PC-9 (cell line): Measurements from ENCODE around the gene DNAAF1. TPM values are rescaled to one million over a fixed set of nuclear protein-coding genes. Genes with fewer than 3 reads are reported as not detected.
"Not testable (repeated sequence)": the region's sequence is repeated elsewhere in the genome, so short reads cannot be mapped to it uniquely, and the experiment has no call there.

Experiments
- BruUV-seq: library from RNA; stranded (reverse); fragments of 400-500 nt; replicated peaks from 2 replicates; lab custom pipeline; 2021; lab: Mats Ljungman, UMichigan
- CTCF ChIA-PET: fragments of 300-600 bp; sonication (Branson Sonifier 250); formaldehyde crosslinking; loops from one replicate; lab custom pipeline; 2022; ENCODE audit warnings: antibody characterized with exemption; lab: Charles Lee
- POLR2A ChIA-PET: fragments of 300-600 bp; sonication (Branson Sonifier 250); formaldehyde crosslinking; loops from one replicate; lab custom pipeline; 2022; ENCODE audit warnings: antibody characterized with exemption; ENCODE audit not compliant: unreplicated experiment; lab: Charles Lee
- DNase-seq, 2 experiments: peaks; one replicate each; pipeline versions ENCODE4 v3.0.0 to v3.0.0-alpha.2; 2015 to 2022; ENCODE audit warnings: mixed read lengths in 1 of 2
- H2AFZ ChIP-seq: fragments of 200-600 bp; sonication (generic); 2 replicates; pipeline ENCODE4 v1.8.1; 2017; ENCODE audit warnings: antibody characterized with exemption
- H3F3A ChIP-seq: fragments of 200-600 bp; sonication (generic); 2 replicates; pipeline ENCODE4 v1.8.1; 2017; ENCODE audit warnings: antibody characterized with exemption, mild to moderate bottlenecking, low read depth; ENCODE audit not compliant: insufficient read depth
- H3K27ac ChIP-seq: fragments of 200-600 bp; sonication (generic); 2 replicates; pipeline ENCODE4 v1.6.1; 2016; ENCODE audit warnings: mixed run types
- H3K27me3 ChIP-seq: fragments of 200-600 bp; sonication (generic); 2 replicates; pipeline ENCODE4 v1.6.1; 2016; ENCODE audit warnings: low read depth, mixed run types; ENCODE audit not compliant: insufficient read depth
- H3K36me3 ChIP-seq: fragments of 200-600 bp; sonication (generic); 2 replicates; pipeline ENCODE4 v1.6.1; 2016; ENCODE audit warnings: low read depth, mixed run types
- H3K4me1 ChIP-seq: fragments of 200-600 bp; sonication (generic); replicated peaks from 2 replicates; pipeline ENCODE4 v1.6.1; 2016; ENCODE audit warnings: mixed run types; ENCODE audit not compliant: insufficient read depth
- H3K4me2 ChIP-seq: fragments of 200-600 bp; sonication (generic); 2 replicates; pipeline ENCODE4 v1.6.1; 2017; ENCODE audit warnings: mixed run types
- H3K4me3 ChIP-seq: fragments of 200-600 bp; sonication (generic); 2 replicates; pipeline ENCODE4 v1.6.1; 2016; ENCODE audit warnings: mixed run types
- H3K79me2 ChIP-seq: fragments of 200-600 bp; sonication (generic); 2 replicates; pipeline ENCODE4 v1.6.1; 2017; ENCODE audit warnings: low read depth, mixed run types
- H3K9me2 ChIP-seq: fragments of 200-600 bp; sonication (generic); 2 replicates; pipeline ENCODE4 v1.8.1; 2017; ENCODE audit warnings: mild to moderate bottlenecking; ENCODE audit not compliant: insufficient read depth
- H3K9me3 ChIP-seq: fragments of 200-600 bp; sonication (generic); 2 replicates; pipeline ENCODE4 v1.8.1; 2016; ENCODE audit warnings: low read depth; ENCODE audit not compliant: insufficient read depth
- H4K20me1 ChIP-seq: fragments of 200-600 bp; sonication (generic); 2 replicates; pipeline ENCODE4 v1.8.1; 2017; ENCODE audit not compliant: insufficient read depth
- EZH2 ChIP-seq: fragments of 200-600 bp; sonication (generic); IDR thresholded peaks from 2 replicates; pipeline ENCODE4 v1.8.0; 2017; ENCODE audit warnings: antibody characterized with exemption, low read depth
- intact Hi-C: fragments of 100-400 bp; cut with micrococcal nuclease; formaldehyde crosslinking; loops from one replicate; pipeline ENCODE4 v1.10.0; 2022; ENCODE audit not compliant: unreplicated experiment
- total RNA-seq: library from RNA; stranded (reverse); gene quantifications from 2 replicates; pipeline ENCODE4 v1.2.3, GENCODE V29; 2021
- TF ChIP-seq, protein P1 (sequence below): fragments of 200-600 bp; sonication (generic); conservative IDR thresholded peaks from 2 replicates; pipeline ENCODE4 v1.6.1; 2017; ENCODE audit warnings: mixed run types, antibody characterized with exemption, mild to moderate bottlenecking, moderate library complexity

DNAAF1 gene
- total RNA-seq, 1 experiment from 2014 or later: 1.2 TPM

DNA sequence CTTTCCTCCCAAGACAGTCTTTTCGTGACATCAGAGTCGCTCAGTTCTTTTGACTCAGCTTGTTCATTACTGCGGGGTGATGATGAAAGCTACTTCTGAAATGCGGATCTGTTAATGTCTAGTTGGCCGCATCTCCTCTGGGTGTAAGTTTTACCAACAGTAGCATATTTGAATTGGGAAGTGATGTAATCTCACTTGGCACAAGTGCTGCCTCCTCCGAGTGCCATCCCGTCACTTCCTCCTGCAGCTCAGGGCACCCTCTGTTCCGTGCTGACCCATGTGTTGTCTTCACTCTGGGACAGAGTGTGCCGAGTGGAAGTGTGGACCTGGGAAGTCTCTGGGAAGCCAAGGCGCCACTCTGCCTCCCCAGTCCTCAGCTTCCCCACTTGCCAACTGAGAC, 54.8 kb downstream of the DNAAF1 start:
- Histone ChIP-seq H3K4me3 (no peak overlapping the region), H3K4me2 (no peak overlapping the region), H3K36me3 (no peaks in the 10 kb centered on the region), H3K27ac (no peak overlapping the region), H3K27me3 (no peaks in the 10 kb centered on the region), H3K9me2 (no peaks in the 10 kb centered on the region), H3K79me2 (no peaks in the 10 kb centered on the region), H3F3A (no peaks in the 10 kb centered on the region), H2AFZ (no peak overlapping the region), H4K20me1 (no peaks in the 10 kb centered on the region), H3K9me3 (no peaks in the 10 kb centered on the region), H3K4me1 (peaks cover under 1% of the 10 kb centered on the region; the same call in 1 of the 2 replicates)
- CTCF ChIA-PET: no interaction called here
- POLR2A ChIA-PET: no interaction called here
- intact Hi-C loops: no loop called here
- no peak for DNase-seq
- BruUV-seq: no TSS peak
- no peak for TF ChIP-seq EZH2
- TF ChIP-seq, protein P1, sequence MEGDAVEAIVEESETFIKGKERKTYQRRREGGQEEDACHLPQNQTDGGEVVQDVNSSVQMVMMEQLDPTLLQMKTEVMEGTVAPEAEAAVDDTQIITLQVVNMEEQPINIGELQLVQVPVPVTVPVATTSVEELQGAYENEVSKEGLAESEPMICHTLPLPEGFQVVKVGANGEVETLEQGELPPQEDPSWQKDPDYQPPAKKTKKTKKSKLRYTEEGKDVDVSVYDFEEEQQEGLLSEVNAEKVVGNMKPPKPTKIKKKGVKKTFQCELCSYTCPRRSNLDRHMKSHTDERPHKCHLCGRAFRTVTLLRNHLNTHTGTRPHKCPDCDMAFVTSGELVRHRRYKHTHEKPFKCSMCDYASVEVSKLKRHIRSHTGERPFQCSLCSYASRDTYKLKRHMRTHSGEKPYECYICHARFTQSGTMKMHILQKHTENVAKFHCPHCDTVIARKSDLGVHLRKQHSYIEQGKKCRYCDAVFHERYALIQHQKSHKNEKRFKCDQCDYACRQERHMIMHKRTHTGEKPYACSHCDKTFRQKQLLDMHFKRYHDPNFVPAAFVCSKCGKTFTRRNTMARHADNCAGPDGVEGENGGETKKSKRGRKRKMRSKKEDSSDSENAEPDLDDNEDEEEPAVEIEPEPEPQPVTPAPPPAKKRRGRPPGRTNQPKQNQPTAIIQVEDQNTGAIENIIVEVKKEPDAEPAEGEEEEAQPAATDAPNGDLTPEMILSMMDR: no peak

DNA sequence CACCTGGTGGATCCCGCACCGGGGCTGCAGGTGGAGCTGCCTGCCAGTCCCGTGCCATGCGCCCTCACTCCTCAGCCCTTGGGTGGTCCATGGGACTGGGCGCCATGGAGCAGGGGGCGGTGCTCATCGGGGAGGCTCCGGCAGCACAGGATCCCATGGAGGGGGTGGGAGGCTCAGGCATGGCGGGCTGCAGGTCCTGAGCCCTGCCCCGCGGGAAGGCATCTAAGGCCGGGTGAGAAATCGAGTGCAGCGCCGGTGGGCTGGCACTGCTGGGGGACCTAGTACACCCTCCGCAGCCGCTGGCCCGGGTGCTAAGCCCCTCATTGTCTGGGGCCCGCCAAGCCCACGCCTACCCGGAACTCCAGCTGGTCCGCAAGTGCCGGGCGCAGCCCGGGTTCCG, 59.4 kb downstream of the DNAAF1 start:
- CTCF ChIA-PET: interaction anchor here (0.6 kb wide), 1 partner anchor 16 kb away, joined by 4 read pairs; no protein-coding TSS in a partner anchor
- H2AFZ ChIP-seq, H3K9me2 ChIP-seq, H3F3A ChIP-seq, H3K27ac ChIP-seq, intact Hi-C loops, H4K20me1 ChIP-seq, H3K27me3 ChIP-seq, H3K4me3 ChIP-seq, H3K4me1 ChIP-seq, H3K79me2 ChIP-seq, POLR2A ChIA-PET, H3K4me2 ChIP-seq, BruUV-seq, H3K36me3 ChIP-seq, H3K9me3 ChIP-seq, DNase-seq: not testable (repeated sequence)

DNA sequence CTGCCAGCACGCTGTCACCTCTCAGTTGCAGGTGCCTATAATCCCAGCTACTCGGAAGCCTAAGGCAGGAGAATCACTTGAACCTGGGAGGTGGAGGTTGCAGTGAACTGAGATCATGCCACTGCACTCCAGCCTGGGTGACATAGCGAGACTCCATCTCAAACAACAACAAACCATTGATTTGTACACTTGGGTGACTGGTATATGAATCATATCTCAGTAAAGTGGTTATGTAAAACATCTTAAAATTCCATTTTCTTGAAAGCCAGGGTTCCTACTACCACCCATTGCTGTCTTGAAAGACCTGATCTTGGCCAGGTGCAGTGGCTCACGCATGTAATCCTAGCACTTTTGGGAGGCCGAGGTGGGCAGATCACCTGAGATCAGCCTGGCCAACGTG, 60.0 kb downstream of the DNAAF1 start:
- BruUV-seq, H3K9me3 ChIP-seq, intact Hi-C loops, CTCF ChIA-PET, H4K20me1 ChIP-seq, H3K79me2 ChIP-seq, POLR2A ChIA-PET, H3K27ac ChIP-seq, H3F3A ChIP-seq, H3K27me3 ChIP-seq, H2AFZ ChIP-seq, H3K4me3 ChIP-seq, H3K36me3 ChIP-seq, H3K4me2 ChIP-seq, H3K4me1 ChIP-seq, H3K9me2 ChIP-seq: not testable (repeated sequence)
- peak in 1 of 2 experiments; percentile 56 for DNase-seq

DNA sequence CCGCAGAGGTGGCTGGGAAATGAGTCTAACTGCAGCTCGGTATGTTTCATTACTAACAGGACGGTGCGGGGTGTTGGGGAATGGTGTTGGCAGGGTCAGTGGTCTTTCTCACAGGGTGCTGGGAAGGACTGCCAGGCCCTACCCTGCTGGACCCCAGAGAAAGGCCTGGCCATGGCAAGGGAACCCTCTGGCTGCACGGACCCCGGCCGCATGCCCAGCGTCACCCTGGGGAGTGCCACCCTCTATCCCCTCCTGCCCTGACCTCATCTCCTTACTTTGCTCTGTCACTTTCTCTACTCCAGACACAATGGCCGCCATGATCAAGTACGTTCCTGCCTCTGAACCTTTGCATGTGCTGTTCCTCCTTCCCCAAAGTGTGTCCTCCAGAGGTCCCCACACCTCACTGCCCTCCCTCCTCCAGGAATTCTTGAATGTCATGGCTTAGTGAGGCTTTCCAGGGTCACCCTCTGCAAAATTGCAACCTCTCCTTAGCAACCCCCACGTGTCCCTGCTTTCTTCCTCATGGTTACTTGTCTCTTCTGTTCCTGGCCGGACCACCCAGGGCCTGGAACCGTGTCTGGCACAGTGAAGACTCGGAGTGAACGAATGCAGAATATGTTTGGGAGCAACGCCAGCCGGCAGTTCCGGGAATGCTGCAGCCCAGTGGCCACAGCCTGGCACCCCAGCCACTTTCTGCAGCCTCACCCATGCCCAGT, 61.0 kb downstream of the DNAAF1 start:
- Histone ChIP-seq H3K79me2 (no peaks in the 10 kb centered on the region), H4K20me1 (no peaks in the 10 kb centered on the region), H2AFZ (no peak overlapping the region), H3K4me3 (no peak overlapping the region), H3K9me2 (no peaks in the 10 kb centered on the region), H3K4me1 (peaks cover 8% of the 10 kb centered on the region; the same call in 1 of the 2 replicates), H3K27ac (no peak overlapping the region), H3K4me2 (no peak overlapping the region), H3K36me3 (no peaks in the 10 kb centered on the region), H3K27me3 (no peaks in the 10 kb centered on the region), H3F3A (no peaks in the 10 kb centered on the region), H3K9me3 (no peaks in the 10 kb centered on the region)
- DNase-seq: no peak
- ChIA-PET CTCF (no interaction called here), POLR2A (no interaction called here)
- BruUV-seq: no TSS peak
- intact Hi-C loops: no loop called here
- no peak for TF ChIP-seq EZH2
- TF ChIP-seq, protein P1: no peak
